Eye (tissue), 1 donor: ENCODE results near the gene ECI1.
"Not testable (repeated sequence)": the region's sequence is repeated elsewhere in the genome, so short reads cannot be mapped to it uniquely, and the experiment has no call there.

ENCODE experiments used
- DNase-seq: peaks from one replicate; pipeline ENCODE4 v3.0.0-alpha.2; 2015

ECI1 gene

GRCh38 chr16:2250652-2251295 lies 613 bp downstream of the ECI1 start:
- no peak for DNase-seq

- no peak for DNase-seq
Observed at GRCh38 chr16:2246301-2246885, 5.0 kb downstream of the ECI1 start.

GRCh38 chr16:2244926-2245795 lies 6.2 kb downstream of the ECI1 start:
- no peak for DNase-seq

GRCh38 chr16:2244301-2244700 lies 7.1 kb downstream of the ECI1 start:
- no peak for DNase-seq

- DNase-seq = no peak
Observed at GRCh38 chr16:2243781-2244180, 7.6 kb downstream of the ECI1 start.

GRCh38 chr16:2243031-2243528 lies 8.3 kb downstream of the ECI1 start:
- DNase-seq = no peak

GRCh38 chr16:2242598-2242997 lies 8.8 kb downstream of the ECI1 start:
- DNase-seq = no peak

- DNase-seq = not testable (repeated sequence)
Observed at GRCh38 chr16:2240331-2240730, 11.1 kb downstream of the ECI1 start.

- no peak for DNase-seq
Observed at GRCh38 chr16:2238838-2239675, 12.3 kb downstream of the ECI1 start.

- no peak for DNase-seq
Observed at GRCh38 chr16:2238150-2238837, 13.1 kb downstream of the ECI1 start.

GRCh38 chr16:2237493-2238149 lies 13.8 kb downstream of the ECI1 start:
- DNase-seq = peak; percentile 35

GRCh38 chr16:2237102-2237482 lies 14.3 kb downstream of the ECI1 start:
- no peak for DNase-seq

GRCh38 chr16:2236337-2237101 lies 14.9 kb downstream of the ECI1 start, which contains the start of gene DNASE1L2:
TSS of gene DNASE1L2 (plus strand) at chr16:2236444. CDS start at chr16:2236817, 373 bp downstream.
- DNase-seq = peak; percentile 66

GRCh38 chr16:2235695-2236336 lies 15.6 kb downstream of the ECI1 start:
- no peak for DNase-seq

- no peak for DNase-seq
Observed at GRCh38 chr16:2235234-2235651, 16.1 kb downstream of the ECI1 start.

- no peak for DNase-seq
Observed at GRCh38 chr16:2234813-2235170, 16.6 kb downstream of the ECI1 start.

- no peak for DNase-seq
Observed at GRCh38 chr16:2233872-2234812, 17.2 kb downstream of the ECI1 start.

- no peak for DNase-seq
Observed at GRCh38 chr16:2233046-2233775, 18.2 kb downstream of the ECI1 start.
